ENCODE results near the gene SMYD3. TPM values are rescaled to one million over a fixed set of nuclear protein-coding genes. Genes with fewer than 3 reads are reported as not detected.

The SMYD3 gene
- total and polyA plus RNA-seq, 9 of the 15 experiments (the other 6 are each of a cell fraction or from before 2014, with no cell fraction given): 128 to 440 (median 197) TPM

DNA sequence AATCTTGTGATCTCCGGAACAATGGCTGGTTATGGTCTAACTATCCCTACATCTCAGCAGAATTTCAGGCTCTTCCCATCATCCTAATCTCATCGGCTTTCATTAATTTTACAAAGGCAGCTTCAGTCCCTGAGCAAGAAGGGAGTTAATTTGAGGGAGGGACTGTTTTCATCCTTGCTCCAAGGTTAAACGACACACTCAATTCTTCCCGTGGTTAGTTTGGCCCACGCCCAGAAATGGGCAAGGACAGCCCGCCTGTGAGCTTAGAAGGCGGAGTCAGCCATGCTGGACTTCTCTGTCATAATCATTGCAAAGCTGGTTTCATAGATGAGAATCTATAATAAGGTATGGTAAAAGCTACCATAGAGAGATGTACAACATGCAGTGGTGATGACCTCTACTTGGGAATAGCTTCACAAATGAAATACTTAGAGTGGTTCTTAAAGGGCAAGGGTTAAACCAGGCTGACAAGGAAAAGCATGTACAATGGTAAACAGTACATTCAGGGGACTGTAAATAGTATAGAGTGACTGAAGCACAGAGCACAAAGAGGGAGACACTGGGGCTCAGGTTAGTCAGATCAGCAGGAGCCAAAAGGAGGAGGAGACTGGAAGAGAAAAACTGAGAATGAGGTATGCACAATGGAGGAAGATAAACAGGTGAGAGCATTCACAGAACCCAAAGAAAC is 108.8 kb downstream of the SMYD3 start (continued):
- TF ChIP-seq, protein P1, sequence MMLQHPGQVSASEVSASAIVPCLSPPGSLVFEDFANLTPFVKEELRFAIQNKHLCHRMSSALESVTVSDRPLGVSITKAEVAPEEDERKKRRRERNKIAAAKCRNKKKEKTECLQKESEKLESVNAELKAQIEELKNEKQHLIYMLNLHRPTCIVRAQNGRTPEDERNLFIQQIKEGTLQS (IDR thresholded peaks at IDR 0.05): no peak
- TF ChIP-seq, protein P1 (CRISPR knock-in tag; conservative IDR thresholded peaks at IDR 0.05): no peak
- 0 out of 2 replicates have a peak, but pooled peaks have one; percentile 54 for TF ChIP-seq ZNF583 (CRISPR knock-in tag; IDR thresholded peaks at IDR 0.05)
- TF ChIP-seq NFIC (IDR thresholded peaks at IDR 0.05): peak; percentile 58; the same call in 1 of the 2 replicates
- no peak for TF ChIP-seq ZNF785 (CRISPR knock-in tag; IDR thresholded peaks at IDR 0.05)
- 0 out of 4 replicates have a peak, but pooled peaks of 1 of the 2 experiments have one; percentile 10 for TF ChIP-seq RAD21 (CRISPR knock-in tag; conservative IDR thresholded peaks at IDR 0.05 in 1 of 2, IDR thresholded peaks at IDR 0.05 in 1 of 2)
- no peak for TF ChIP-seq ZNF668 (CRISPR knock-in tag; IDR thresholded peaks at IDR 0.05)
- TF ChIP-seq NCOA2 (IDR thresholded peaks at IDR 0.05; ENCODE audit: partially characterized antibody in 2 of 2): no peak
- TF ChIP-seq, protein P2, sequence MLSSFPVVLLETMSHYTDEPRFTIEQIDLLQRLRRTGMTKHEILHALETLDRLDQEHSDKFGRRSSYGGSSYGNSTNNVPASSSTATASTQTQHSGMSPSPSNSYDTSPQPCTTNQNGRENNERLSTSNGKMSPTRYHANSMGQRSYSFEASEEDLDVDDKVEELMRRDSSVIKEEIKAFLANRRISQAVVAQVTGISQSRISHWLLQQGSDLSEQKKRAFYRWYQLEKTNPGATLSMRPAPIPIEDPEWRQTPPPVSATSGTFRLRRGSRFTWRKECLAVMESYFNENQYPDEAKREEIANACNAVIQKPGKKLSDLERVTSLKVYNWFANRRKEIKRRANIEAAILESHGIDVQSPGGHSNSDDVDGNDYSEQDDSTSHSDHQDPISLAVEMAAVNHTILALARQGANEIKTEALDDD (IDR thresholded peaks at IDR 0.05): peak; percentile 67
- TF ChIP-seq CSDE1 (IDR thresholded peaks at IDR 0.05): no peak
- TF ChIP-seq, protein P3, sequence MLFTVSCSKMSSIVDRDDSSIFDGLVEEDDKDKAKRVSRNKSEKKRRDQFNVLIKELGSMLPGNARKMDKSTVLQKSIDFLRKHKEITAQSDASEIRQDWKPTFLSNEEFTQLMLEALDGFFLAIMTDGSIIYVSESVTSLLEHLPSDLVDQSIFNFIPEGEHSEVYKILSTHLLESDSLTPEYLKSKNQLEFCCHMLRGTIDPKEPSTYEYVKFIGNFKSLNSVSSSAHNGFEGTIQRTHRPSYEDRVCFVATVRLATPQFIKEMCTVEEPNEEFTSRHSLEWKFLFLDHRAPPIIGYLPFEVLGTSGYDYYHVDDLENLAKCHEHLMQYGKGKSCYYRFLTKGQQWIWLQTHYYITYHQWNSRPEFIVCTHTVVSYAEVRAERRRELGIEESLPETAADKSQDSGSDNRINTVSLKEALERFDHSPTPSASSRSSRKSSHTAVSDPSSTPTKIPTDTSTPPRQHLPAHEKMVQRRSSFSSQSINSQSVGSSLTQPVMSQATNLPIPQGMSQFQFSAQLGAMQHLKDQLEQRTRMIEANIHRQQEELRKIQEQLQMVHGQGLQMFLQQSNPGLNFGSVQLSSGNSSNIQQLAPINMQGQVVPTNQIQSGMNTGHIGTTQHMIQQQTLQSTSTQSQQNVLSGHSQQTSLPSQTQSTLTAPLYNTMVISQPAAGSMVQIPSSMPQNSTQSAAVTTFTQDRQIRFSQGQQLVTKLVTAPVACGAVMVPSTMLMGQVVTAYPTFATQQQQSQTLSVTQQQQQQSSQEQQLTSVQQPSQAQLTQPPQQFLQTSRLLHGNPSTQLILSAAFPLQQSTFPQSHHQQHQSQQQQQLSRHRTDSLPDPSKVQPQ (CRISPR knock-in tag; IDR thresholded peaks at IDR 0.05; ENCODE audit: borderline replicate concordance): 0 out of 2 replicates have a peak, but pooled peaks have one; percentile 31
- TF ChIP-seq TCFL5 (CRISPR knock-in tag; conservative IDR thresholded peaks at IDR 0.05): 0 out of 2 replicates have a peak, but pooled peaks have one; percentile 51
- TF ChIP-seq TBP (optimal IDR thresholded peaks at IDR 0.05; ENCODE audit: low read depth, low read length): no peak
- TF ChIP-seq, protein P4, sequence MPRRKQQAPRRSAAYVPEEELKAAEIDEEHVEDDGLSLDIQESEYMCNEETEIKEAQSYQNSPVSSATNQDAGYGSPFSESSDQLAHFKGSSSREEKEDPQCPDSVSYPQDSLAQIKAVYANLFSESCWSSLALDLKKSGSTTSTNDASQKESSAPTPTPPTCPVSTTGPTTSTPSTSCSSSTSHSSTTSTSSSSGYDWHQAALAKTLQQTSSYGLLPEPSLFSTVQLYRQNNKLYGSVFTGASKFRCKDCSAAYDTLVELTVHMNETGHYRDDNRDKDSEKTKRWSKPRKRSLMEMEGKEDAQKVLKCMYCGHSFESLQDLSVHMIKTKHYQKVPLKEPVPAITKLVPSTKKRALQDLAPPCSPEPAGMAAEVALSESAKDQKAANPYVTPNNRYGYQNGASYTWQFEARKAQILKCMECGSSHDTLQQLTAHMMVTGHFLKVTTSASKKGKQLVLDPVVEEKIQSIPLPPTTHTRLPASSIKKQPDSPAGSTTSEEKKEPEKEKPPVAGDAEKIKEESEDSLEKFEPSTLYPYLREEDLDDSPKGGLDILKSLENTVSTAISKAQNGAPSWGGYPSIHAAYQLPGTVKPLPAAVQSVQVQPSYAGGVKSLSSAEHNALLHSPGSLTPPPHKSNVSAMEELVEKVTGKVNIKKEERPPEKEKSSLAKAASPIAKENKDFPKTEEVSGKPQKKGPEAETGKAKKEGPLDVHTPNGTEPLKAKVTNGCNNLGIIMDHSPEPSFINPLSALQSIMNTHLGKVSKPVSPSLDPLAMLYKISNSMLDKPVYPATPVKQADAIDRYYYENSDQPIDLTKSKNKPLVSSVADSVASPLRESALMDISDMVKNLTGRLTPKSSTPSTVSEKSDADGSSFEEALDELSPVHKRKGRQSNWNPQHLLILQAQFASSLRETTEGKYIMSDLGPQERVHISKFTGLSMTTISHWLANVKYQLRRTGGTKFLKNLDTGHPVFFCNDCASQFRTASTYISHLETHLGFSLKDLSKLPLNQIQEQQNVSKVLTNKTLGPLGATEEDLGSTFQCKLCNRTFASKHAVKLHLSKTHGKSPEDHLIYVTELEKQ (CRISPR knock-in tag; IDR thresholded peaks at IDR 0.05): peak; percentile 4; the same call in 1 of the 2 replicates
- TF ChIP-seq ZNF586 (CRISPR knock-in tag; conservative IDR thresholded peaks at IDR 0.05): no peak
- TF ChIP-seq MYNN (IDR thresholded peaks at IDR 0.05): no peak
- no peak for TF ChIP-seq MYNN (CRISPR knock-in tag; IDR thresholded peaks at IDR 0.05)
- TF ChIP-seq ILK (tag; IDR thresholded peaks at IDR 0.05; ENCODE audit: borderline replicate concordance, low read depth): no peak
- TF ChIP-seq ETS2 (tag; IDR thresholded peaks at IDR 0.05; ENCODE audit: borderline replicate concordance, poor library complexity, severe bottlenecking): no peak

All from K562 (cell line).